CD4-positive, alpha-beta T cell treated with Interleukin-17A for 1 hour (primary cell): Measurements from ENCODE around the gene DNAH8.
A peak's percentile ranks its signal among the peaks of the same experiment; 100 is the strongest.
"Not testable (repeated sequence)": the region's sequence is repeated elsewhere in the genome, so short reads cannot be mapped to it uniquely, and the experiment has no call there.

Experiments
- DNase-seq: peaks from one replicate; pipeline ENCODE4 v3.0.0-alpha.2; 2020

The DNAH8 gene

DNA sequence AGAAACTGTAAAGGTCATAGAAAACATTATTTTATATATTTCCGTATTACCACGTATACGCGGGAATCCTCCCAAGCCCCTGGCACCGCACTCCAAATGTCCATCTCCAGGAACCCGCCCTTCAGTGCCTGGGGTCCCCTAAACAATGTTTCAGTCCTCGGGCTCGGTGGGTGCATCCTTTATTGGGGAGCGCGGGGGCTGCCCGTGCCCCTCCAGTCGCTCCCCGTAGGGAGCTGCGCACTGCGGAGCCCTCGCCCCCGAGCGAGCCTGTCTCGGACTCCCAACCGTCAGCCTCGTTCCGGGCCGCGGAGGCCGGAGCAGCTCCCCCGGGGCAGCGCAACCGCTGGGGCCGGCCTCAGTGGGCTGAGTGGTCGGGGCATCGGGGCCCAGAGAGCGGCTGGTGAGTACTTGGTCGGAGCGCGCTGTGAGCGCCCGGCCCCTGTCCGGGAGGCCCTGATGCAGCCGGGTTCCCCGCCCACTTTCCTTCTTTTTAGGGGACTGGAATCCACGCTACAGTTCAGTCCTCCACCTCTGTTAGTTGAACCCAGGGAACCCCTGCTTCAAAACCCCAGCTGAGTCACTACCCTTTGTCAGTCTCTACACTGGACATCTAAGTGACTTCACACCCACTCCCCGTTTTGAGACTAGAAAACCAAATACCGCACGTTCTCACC is at the start of gene DNAH8:
Gene DNAH8, plus strand, starts transcription at position 296 of the 674 bp plus-strand sequence. CDS start 7,499 bp downstream, outside the sequence.
- no peak for DNase-seq

DNA sequence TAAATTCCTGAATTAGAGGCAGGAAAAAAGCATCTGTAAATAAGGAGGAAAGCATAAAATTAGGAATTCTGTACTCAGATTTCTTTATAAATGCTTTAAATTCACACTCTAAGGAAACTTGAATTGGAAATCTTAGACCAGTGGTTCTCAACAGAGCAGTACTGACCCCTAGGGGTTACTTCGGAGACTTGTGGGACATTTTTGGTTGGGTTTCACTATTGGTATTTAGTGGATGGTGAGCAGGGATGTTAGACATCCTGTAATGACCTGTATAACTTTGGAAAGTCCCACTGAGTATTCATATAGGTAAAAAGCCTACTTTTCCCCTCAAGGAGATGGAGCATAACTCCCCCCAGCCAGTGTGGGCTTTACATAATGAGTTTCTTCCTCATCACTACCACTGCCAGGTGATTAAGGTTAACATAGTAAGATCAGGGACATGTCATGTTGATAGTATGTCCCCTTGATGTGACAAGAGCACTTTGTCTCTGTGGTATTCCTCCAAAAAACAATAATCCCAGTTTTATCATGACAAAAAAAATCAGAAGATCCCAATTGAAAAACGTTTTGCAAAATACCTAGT is 43.1 kb upstream of the DNAH8 start:
- DNase-seq, result peak; percentile 68

- DNase-seq, result peak; percentile 11
Measured at GRCh38 chr6:38673397-38674165, 41.5 kb upstream of the DNAH8 start.

- no peak for DNase-seq
Measured at GRCh38 chr6:38676236-38676973, 38.7 kb upstream of the DNAH8 start.

DNA sequence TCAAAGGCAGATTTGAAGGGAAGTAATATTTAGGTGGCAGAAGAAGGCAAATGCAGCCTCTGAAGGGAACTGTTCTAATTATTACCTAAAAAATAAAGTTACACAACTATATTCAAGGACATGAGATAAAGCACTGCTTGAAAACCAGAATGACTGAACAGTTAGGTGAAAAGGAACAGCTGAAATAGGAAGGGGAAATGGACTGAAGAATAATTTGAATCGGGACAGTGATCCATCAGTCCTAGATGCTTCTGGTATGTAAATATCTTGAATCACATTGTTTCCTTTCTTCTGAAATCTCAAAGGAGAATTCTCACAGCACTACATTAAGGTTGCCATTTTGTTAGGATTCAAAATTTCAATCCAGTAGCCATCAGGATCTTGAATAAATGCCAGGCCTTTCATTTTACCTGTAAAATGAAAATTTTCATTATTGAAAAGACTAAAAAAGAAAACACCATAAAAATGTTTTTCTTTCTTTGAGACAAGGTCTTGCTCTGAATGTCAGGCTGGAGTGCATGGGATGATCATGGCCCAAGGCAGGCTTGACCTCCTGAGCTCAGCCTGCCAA is 38.1 kb upstream of the DNAH8 start:
- DNase-seq, result no peak

- no peak for DNase-seq
Measured at GRCh38 chr6:38678178-38678760, 36.8 kb upstream of the DNAH8 start.

- DNase-seq, result no peak
Measured at GRCh38 chr6:38679668-38680067, 35.4 kb upstream of the DNAH8 start.

DNA sequence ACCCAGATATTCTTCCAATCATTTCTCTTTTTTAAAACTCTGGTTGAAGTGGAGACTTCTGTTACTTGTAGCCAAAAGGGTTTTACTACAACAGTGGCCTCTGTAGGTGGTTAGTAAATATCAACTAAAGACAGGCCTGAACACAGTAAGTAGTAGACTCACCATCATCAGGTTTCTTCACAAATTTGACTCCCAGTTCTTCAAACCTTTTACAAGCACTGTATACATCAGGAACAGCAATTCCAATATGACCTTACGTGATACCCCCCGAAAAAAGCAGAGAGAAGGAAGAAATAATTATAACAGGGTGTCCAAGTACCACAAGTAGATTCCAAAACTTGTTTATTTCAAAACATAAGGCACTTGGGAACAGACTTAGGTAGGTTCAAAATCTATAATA is 33.3 kb upstream of the DNAH8 start:
- DNase-seq, result no peak

DNA sequence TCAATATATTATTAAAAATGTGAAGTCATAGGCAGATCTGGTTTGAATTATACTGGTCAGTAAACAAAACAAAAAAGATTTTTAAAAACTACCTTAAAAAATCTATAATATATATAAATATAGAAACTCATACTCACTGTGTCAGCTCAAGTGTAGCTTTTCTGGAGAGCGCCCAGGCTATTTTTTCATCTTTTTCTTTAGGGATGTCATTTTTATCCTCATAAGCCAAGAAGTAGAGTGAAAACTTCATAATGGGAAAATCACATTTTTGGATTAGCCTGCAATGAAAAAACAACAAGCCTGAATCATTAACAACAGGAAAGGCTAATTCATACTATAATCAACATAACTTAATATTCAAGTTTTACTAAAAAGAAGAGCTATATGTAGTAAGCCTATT is 30.9 kb upstream of the DNAH8 start:
- DNase-seq, result no peak

GRCh38 chr6:38684904-38685303 is 30.2 kb upstream of the DNAH8 start:
- no peak for DNase-seq

- no peak for DNase-seq
Measured at GRCh38 chr6:38686270-38687042, 28.7 kb upstream of the DNAH8 start.

DNA sequence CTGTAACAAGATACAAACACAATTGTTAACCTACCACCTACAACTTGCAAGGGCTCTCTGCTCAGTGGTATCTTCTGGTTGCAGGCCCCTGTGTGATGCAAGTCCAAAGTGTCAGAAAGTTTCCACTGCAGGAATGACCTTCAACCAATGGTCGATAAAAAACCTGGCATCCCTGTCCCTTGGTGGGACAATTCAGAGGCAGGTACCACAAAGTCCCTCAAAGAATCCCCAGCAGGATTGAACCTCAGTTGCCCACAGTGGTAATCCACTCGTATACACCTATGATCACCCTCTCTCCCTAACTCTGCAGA is 28.1 kb upstream of the DNAH8 start:
- no peak for DNase-seq

GRCh38 chr6:38687549-38687948 is 27.6 kb upstream of the DNAH8 start:
- DNase-seq, result no peak

GRCh38 chr6:38688579-38689087 is 26.5 kb upstream of the DNAH8 start:
- DNase-seq, result no peak

DNA sequence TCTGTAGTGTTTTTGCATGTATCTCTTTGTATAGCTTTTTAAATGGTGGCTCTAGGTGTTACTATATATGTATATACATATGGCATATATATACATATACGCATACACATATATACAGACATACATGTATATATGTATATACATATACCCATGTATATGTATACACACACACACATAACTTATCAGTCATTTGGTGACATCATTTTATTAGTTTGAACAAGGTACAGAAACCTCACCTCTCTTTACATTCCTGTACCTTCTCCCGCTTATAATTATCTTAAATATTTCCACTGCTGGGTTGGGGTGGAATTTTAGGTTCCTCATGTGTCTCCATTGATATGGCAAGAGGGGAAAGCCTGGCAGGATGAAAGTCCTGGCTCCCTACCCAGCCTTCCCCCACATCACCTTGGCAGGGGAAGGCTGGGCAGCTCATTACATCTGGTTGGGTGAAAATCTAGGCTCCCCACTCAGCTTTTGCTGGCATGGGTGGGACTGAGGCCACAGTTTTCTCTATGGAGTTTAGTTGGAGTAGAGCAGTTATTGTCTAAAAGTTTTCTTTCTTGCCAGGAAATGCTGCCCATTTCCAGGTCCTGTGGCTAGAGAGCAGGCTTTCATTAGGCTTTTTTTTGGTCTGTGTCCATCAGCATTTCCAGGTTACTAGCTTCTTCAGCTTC is 19.7 kb upstream of the DNAH8 start:
- no peak for DNase-seq

DNA sequence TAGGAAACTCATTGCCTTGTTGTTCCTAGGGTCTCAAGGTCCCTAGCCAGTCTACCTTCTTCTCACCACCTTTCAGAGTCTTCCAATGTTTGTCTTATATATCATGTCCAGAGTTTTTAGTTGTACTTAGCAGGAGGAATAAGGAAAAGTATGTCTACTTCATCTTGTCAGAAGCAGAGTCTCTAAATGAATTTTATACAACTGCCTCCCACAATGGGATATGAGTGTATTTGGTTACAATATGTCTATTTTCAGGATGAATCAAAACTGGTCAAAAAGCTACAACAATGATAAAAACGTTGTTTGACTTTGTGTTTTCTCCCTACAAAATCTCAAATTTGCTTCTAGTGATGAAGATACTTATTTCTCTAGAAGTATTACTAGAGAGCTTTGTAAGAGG is 19.2 kb upstream of the DNAH8 start:
- DNase-seq, result no peak

- DNase-seq, result no peak
Measured at GRCh38 chr6:38696345-38696744, 18.8 kb upstream of the DNAH8 start.

GRCh38 chr6:38697846-38698245 is 17.3 kb upstream of the DNAH8 start:
- DNase-seq, result no peak

DNA sequence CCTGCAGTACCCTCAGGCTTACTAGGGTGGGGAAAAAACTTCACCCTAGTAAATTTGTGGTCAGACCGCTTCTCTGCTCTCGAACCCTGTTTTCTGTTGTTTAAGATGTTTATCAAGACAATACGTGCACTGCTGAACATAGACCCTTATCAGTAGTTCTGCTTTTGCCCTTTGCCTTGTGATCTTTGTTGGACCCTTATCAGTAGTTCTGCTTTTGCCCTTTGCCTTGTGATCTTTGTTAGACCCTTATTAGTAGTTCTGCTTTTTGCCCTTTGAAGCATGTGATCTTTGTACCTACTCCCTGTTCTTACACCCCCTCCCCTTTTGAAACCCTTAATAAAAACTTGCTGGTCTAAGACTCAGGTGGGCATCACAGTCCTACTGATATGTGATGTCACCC is 15.4 kb upstream of the DNAH8 start:
- DNase-seq, result not testable (repeated sequence)

DNA sequence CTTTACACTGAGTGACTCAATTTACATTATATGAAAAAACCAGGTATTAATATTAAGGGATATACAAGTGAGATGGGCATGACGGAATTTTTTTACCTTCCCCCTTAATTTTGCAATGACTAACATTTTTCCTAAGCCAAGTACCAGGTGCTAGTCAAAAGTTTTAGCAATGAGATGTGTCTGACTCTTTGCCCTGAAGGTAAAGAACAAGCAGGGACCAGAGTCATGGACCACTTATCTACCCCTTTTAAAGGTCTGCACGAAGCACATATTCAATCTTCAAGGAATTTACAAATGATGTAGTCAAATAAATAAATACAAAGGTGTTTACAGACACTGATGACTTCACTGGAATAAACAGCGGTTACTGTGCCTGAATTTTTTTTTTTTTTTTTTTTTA is 13.6 kb upstream of the DNAH8 start:
- DNase-seq, result no peak
